Tongue (tissue), 2 donors: ENCODE data around the gene MYBL2. TPM values are rescaled to one million over a fixed set of nuclear protein-coding genes. Genes with fewer than 3 reads are reported as not detected.
A peak's percentile ranks its signal among the peaks of the same experiment; 100 is the strongest.

Experiments
- DNase-seq: peaks from one replicate; pipeline ENCODE4 v3.0.0-alpha.2; 2015
- total RNA-seq: library from RNA; depleted of rRNA; stranded (reverse); fragments of >200 nt; gene quantifications from one replicate; pipeline ENCODE4 v1.2.3, GENCODE V29; 2014

The MYBL2 gene
- total RNA-seq, 1 donor from 2014 or later: 7.7 TPM

- no peak for DNase-seq
These were observed 15.5 kb downstream of the MYBL2 start for GRCh38 chr20:43682446-43682845.

- DNase-seq: no peak
These were observed 19.9 kb downstream of the MYBL2 start for GRCh38 chr20:43686820-43687219.

DNA sequence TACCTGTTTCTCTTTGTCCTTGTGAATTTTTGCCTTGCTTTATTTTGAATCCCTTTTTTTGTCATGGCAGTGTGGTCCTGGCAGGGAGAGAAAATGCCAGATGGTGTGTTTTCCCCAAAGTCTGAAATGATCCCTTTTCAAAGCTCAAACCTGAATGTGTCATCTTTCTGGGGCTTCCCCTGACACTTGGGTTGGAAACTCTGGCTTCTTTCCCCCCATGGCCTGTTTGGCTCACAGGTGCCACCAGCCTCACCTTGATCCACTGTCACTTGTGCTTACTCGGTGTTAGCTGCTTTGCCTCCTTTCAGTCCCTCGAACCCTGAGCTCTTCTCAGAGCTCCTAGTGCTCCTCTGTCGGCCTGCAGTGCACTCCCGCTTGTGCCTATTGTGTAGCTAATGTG is 22.3 kb downstream of the MYBL2 start:
- no peak for DNase-seq

- DNase-seq: no peak
These were observed 24.2 kb downstream of the MYBL2 start for GRCh38 chr20:43690943-43691598.

GRCh38 chr20:43691928-43692524 is 25.1 kb downstream of the MYBL2 start:
- peak; percentile 38 for DNase-seq

GRCh38 chr20:43694763-43695162 is 27.8 kb downstream of the MYBL2 start:
- DNase-seq: no peak

DNA sequence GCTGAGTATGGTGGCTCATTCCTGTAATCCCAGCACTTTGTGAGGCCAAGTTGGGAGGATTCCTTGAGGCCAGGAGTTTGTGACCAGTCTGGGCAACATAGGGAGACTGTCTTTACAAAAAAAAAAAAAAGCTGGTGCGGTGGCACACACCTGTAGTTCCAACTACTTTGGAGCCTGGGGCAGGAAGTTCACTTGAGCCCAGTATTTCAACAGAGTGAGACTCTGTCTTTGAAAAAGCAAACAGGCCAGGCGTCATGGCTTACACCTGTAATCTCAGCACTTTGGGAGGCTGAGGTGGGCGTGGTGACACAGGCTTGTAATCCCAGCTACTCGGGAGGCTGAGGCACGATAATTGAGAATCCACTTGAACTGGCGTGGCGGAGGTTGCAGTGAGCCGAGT is 28.7 kb downstream of the MYBL2 start:
- DNase-seq: no peak

GRCh38 chr20:43699941-43700565 is 33.1 kb downstream of the MYBL2 start:
- DNase-seq: no peak

DNA sequence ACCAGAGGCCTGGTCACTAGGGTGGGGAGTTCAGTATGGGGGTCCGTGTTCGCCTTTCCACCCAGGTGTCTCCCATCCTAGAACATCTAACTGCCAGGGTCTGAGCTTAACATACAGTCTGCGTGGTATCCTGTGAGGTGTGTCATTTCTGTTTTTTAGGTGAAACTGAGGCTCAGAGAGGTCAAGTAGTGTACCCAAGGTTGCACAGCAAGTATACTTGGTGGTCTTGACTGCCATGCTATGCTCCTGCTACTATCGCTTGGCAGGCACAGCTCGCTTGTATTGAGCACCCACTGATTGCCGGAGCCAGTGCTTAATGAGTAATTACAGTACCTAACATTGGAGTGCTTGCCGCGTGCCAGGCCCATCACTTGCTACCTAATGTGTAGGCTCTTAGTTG is 33.7 kb downstream of the MYBL2 start:
- no peak for DNase-seq

DNA sequence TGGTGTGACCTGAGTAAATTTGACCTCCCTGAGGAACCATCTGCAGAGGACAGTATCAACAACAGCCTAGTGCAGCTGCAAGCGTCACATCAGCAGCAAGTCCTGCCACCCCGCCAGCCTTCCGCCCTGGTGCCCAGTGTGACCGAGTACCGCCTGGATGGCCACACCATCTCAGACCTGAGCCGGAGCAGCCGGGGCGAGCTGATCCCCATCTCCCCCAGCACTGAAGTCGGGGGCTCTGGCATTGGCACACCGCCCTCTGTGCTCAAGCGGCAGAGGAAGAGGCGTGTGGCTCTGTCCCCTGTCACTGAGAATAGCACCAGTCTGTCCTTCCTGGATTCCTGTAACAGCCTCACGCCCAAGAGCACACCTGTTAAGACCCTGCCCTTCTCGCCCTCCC is 35.6 kb downstream of the MYBL2 start:
- DNase-seq: no peak

DNA sequence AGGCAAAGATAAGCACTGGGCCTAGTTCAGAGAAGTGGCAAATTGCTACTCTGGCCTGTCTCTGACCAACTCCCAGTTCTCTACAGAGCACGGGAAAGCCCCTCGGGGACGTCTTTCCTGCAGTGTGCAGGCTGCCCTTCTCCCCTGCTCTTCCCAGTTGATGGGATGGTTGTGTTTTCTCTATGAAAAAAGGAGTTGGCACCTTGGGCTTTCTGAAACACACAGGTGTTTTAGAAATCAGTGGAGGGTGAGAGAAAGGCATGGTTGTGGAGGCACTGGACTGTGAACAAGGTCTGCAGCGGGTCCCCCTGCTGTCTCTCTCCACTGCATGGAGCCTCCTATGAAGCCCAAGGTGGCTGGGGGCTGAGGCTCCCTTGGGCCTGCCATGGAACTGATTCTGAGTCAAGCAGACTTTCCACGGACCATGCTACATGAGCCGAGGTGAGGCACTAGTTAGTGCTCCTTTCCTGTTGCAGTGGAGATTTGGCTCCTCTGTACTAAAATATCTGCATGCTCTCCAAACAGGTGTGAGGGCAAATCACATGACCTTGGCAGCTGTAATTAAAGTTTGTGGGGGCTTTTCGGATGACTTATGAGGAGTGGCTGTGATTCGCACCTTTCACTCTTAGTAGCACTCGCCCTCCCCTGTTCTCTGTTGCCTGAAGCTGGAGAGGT is 43.6 kb downstream of the MYBL2 start:
- DNase-seq: no peak

DNA sequence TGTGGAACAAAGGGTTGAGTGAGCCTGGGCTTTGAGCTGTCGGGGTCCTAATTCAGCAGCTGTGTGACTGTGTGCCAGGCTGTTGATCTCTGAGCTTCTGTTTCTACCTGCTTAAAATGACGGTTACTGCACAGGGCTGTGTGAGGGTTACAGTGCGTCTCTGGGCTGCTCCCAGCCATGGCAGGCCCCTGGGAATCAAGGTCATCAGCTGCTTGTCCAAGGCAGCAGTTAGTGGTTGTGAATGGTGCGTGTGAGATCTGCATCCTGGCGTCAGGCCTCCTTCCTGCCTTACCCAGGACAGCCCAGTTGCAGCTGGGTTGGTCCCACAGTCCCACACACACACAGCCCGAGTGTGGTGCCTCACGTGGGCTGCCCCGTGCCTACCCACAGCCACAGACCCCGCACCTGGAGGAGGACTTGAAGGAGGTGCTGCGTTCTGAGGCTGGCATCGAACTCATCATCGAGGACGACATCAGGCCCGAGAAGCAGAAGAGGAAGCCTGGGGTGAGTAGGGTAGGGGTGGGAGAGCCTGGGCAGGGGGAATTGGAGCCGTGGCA is 44.3 kb downstream of the MYBL2 start:
- DNase-seq: no peak

- DNase-seq: no peak
These were observed 48.1 kb downstream of the MYBL2 start for GRCh38 chr20:43715044-43715443.

GRCh38 chr20:43715511-43715910 is 48.6 kb downstream of the MYBL2 start:
- no peak for DNase-seq

GRCh38 chr20:43716123-43716522 is 49.2 kb downstream of the MYBL2 start:
- DNase-seq: no peak

DNA sequence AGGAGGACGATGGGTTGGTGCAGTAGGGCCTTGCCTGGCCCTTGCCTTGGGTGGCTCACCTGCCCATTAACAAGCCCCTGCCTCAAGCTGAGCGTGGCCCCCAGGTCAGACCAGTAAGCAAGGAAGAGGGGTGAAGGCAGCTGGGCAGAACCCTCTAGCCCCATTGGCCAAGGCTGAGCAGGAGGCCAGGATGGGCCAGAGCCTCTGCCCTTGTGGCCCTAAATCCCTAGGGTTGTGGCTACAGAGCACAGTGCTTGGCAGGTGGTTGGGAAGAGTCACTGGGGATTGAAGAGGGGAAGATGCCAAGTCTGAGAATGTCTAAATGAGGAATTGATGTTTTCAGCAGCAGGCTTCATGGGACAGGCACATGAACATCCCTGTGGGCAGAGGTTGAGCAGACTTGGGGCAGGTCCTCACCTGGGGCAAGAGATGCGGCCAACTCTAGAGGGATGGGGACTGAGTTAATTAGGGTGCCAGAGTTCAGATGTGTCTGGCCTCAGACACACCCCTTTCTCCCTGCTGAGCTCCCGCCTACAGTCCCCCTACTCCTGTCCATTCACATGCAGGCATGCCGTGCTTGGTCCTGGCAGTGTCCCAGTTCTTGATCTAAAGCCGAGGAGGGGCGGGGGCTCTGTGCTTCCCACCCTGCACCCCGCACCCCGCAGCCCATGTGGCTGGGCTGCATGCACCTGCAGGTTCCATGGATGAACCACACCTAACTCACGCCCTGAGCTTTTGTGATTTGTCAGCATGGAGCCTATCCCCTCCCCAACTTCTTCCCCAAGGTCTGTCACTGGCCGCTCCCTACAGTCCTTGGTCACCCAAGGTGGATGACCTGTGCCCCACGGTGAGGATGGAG is 50.1 kb downstream of the MYBL2 start:
- DNase-seq: no peak

DNA sequence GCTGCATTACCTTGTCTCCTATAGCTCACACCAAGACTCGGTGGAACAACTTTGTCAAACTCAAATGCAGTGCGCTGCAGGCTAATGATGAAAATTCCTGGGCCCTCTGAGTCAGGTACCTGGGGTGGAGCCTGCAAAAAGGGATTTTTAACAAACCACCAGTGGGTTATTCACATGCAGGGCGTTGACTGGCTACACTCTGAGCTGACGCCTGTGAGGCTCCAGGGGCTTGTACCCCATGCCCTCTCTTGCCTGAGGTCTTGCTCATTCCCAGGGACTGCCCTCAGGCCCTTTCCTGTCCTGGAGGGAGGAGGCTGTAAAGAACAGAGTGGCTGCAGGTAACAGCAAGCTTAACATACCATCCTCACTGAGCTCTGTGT is 50.7 kb downstream of the MYBL2 start:
- no peak for DNase-seq

DNA sequence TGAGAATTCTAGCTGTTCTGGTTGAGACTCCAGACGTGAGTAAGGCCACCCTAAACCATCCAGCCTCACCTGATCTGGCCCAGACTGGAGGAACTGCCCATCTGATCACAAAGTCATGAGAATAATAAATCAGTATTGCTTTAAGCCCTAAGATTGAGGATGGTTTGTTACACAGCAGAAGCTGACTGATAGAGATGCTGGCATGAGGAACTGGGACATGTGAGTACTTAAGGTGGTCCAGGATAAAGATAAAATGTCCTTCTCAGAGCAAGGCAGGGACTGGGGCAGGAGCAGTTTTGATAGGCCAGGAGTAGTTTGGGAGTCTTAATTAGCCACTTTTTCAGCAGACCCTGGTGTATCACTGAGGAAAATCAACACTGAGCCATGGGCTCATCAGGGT is 53.1 kb downstream of the MYBL2 start:
- DNase-seq: no peak

GRCh38 chr20:43721097-43721428 is 54.1 kb downstream of the MYBL2 start:
- DNase-seq: no peak

DNA sequence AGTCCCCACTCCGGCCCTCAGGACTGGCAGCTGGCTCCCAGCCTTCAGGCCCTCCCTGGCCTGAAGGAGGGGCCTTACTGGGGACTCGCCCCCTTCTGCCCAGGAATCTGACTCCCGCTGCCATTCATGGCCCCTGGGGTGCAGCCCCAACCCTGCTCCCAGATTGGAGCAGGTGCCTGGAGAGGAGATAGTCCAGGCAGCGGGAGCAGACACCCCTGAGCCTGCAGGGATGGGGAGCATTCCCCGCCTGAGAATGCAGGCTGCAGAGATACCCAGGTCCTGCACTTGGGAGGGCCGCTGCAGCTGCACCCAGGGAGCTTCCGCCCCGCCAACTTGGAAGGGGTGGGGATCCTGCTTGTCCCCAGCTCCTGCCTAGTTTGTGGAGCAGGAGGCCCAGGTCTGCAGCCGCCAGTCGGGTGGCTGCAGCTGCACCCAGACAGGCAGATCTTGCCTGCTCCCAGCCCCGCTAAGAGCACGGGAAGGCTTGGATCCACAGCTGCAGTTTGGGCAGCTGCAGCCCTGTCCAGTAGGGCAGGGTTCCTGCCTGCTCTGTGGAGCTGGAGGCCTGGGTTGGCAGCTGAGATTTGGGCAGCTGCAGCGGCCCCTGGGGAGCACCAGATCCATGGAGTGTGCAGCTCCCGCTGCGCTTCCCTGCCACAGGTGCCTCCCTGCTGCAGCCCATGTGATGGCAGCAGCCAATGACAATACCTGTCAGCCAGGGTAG is 54.7 kb downstream of the MYBL2 start:
- peak; percentile 89 for DNase-seq

DNA sequence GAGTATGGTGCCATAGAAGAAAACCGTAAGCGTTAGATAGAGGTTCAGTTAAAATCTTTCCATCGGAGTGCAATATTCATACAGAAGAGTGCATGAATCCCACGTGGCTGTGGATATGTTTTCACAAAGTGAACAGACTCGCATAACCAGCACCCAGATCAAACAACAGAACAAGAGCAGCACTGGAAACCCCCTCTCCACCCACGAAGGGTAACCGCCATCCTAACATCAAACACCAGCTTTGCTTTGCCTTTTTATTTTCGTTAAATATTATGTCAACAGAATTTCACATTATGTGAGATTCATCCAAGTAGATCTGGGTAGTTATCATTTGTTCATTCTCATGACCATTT is 55.2 kb downstream of the MYBL2 start:
- DNase-seq: no peak

- peak; percentile 47 for DNase-seq
These were observed 56.3 kb downstream of the MYBL2 start for GRCh38 chr20:43723186-43723585.
